ENCODE results near the gene ICOS. TPM values are rescaled to one million over a fixed set of nuclear protein-coding genes. Genes with fewer than 3 reads are reported as not detected.

ICOS gene
- total and polyA plus RNA-seq, 2 donors (not counting 3 experiments of a cell fraction or from before 2014, with no cell fraction given), result not detected

- Histone ChIP-seq H3K4me2 (ENCODE audit: insufficient read depth, low read length) (no peak overlapping the region), H3K9me3 (replicated peaks; ENCODE audit: control insufficient read depth, insufficient read depth, low read length) (no peaks in the 10 kb centered on the region), H3K36me3 (ENCODE audit: control insufficient read depth in 2 of 2, extremely low read depth in 1 of 2, insufficient read depth in 2 of 2, low read length in 2 of 2) (no peaks in the 10 kb centered on the region), H2AFZ (ENCODE audit: low read depth, low read length) (no peak overlapping the region), H3K79me2 (ENCODE audit: control insufficient read depth, insufficient read depth, low read length) (no peaks in the 10 kb centered on the region), H3K4me1 (ENCODE audit: control insufficient read depth, extremely low read depth, insufficient read depth, low read length) (no peaks in the 10 kb centered on the region), H3K4me3 (replicated peaks in 1 of 3; ENCODE audit: insufficient read depth in 1 of 3, low read depth in 1 of 3, low read length in 3 of 3) (no peak overlapping the region), H3K9ac (replicated peaks; ENCODE audit: extremely low read depth, insufficient read depth, low read length) (no peak overlapping the region), H3K27ac (ENCODE audit: insufficient read depth, low read depth, low read length) (no peak overlapping the region), H3K27me3 (ENCODE audit: control insufficient read depth in 2 of 2, insufficient read depth in 2 of 2, low read length in 2 of 2) (peaks cover 6 to 9% of the 10 kb centered on the region in 2 experiments), H4K20me1 (replicated peaks; ENCODE audit: control insufficient read depth, extremely low read depth, insufficient read depth, low read length) (no peaks in the 10 kb centered on the region), H3K9me1 (replicated peaks; ENCODE audit: control insufficient read depth, extremely low read depth, insufficient read depth, low read length) (no peaks in the 10 kb centered on the region)
- dilution Hi-C loops (cut with MboI; ENCODE audit: extremely low pct_ligation_motif_present, low sequenced_read_pairs), result no loop called here
- CTCF ChIA-PET, result interaction anchor here (1.4 to 1.6 kb wide), 2 partner anchors 9 to 20 kb away, joined by 3 to 8 read pairs; no protein-coding TSS in a partner anchor
- FAIRE-seq (no peak), DNase-seq (ENCODE audit: low read depth, low spot score) (no peak)
- POLR2A ChIA-PET, result no interaction called here
- TF ChIP-seq POLR2AphosphoS5 (IDR thresholded peaks at IDR 0.05; ENCODE audit: insufficient read depth, low read depth, low read length), result no peak
- intact Hi-C loops (cut with micrococcal nuclease), result no loop called here
- no TSS peak for BruUV-seq (replicated peaks)
These were observed 36.3 kb upstream of the ICOS start for GRCh38 chr2:203900253-203900652.

GRCh38 chr2:203904022-203904421 is 32.5 kb upstream of the ICOS start:
- FAIRE-seq, result no peak
- no peak overlapping the region for H2AFZ ChIP-seq (ENCODE audit: low read depth, low read length)
- BruUV-seq (replicated peaks), result no TSS peak
- no peak overlapping the region for H3K4me2 ChIP-seq (ENCODE audit: insufficient read depth, low read length)
- no peak overlapping the region for H3K27ac ChIP-seq (ENCODE audit: insufficient read depth, low read depth, low read length)
- dilution Hi-C loops (cut with MboI; ENCODE audit: extremely low pct_ligation_motif_present, low sequenced_read_pairs) (no loop called here), intact Hi-C loops (cut with micrococcal nuclease) (no loop called here)
- ChIA-PET CTCF (no interaction called here), POLR2A (no interaction called here)
- TF ChIP-seq, protein P1, sequence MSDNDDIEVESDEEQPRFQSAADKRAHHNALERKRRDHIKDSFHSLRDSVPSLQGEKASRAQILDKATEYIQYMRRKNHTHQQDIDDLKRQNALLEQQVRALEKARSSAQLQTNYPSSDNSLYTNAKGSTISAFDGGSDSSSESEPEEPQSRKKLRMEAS (IDR thresholded peaks at IDR 0.05; ENCODE audit: insufficient read depth, insufficient read length), result no peak
- TF ChIP-seq MYC (IDR thresholded peaks at IDR 0.05; ENCODE audit: low read depth, low read length) (no peak), JUN (IDR thresholded peaks at IDR 0.05; ENCODE audit: borderline replicate concordance, insufficient read depth, insufficient read length, low read depth) (no peak), EZH2 (IDR thresholded peaks at IDR 0.05; ENCODE audit: borderline replicate concordance, low read depth, low read length, severe bottlenecking) (no peak), POLR2A (IDR thresholded peaks at IDR 0.05; ENCODE audit: low read depth, low read length) (no peak), FOS (IDR thresholded peaks at IDR 0.05; ENCODE audit: borderline replicate concordance, insufficient read depth, low read length) (no peak), GATA2 (IDR thresholded peaks at IDR 0.05; ENCODE audit: insufficient read depth, insufficient read length, low read depth, low read length) (no peak), POLR2AphosphoS5 (IDR thresholded peaks at IDR 0.05; ENCODE audit: insufficient read depth, low read depth, low read length) (no peak)
- TF ChIP-seq, protein P2, sequence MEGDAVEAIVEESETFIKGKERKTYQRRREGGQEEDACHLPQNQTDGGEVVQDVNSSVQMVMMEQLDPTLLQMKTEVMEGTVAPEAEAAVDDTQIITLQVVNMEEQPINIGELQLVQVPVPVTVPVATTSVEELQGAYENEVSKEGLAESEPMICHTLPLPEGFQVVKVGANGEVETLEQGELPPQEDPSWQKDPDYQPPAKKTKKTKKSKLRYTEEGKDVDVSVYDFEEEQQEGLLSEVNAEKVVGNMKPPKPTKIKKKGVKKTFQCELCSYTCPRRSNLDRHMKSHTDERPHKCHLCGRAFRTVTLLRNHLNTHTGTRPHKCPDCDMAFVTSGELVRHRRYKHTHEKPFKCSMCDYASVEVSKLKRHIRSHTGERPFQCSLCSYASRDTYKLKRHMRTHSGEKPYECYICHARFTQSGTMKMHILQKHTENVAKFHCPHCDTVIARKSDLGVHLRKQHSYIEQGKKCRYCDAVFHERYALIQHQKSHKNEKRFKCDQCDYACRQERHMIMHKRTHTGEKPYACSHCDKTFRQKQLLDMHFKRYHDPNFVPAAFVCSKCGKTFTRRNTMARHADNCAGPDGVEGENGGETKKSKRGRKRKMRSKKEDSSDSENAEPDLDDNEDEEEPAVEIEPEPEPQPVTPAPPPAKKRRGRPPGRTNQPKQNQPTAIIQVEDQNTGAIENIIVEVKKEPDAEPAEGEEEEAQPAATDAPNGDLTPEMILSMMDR (IDR thresholded peaks at IDR 0.05; ENCODE audit: extremely low read depth in 1 of 2, insufficient read depth in 1 of 2, low read depth in 1 of 2, low read length in 2 of 2), result no peak
- no peaks in the 10 kb centered on the region for H4K20me1 ChIP-seq (replicated peaks; ENCODE audit: control insufficient read depth, extremely low read depth, insufficient read depth, low read length)
- H3K36me3 ChIP-seq (ENCODE audit: control insufficient read depth in 2 of 2, extremely low read depth in 1 of 2, insufficient read depth in 2 of 2, low read length in 2 of 2), result no peaks in the 10 kb centered on the region
- H3K9me1 ChIP-seq (replicated peaks; ENCODE audit: control insufficient read depth, extremely low read depth, insufficient read depth, low read length), result no peaks in the 10 kb centered on the region
- H3K27me3 ChIP-seq (ENCODE audit: control insufficient read depth in 2 of 2, insufficient read depth in 2 of 2, low read length in 2 of 2), result peaks cover 0 to 2% of the 10 kb centered on the region in 2 experiments
- H3K9me3 ChIP-seq (replicated peaks; ENCODE audit: control insufficient read depth, insufficient read depth, low read length), result no peaks in the 10 kb centered on the region
- no peak overlapping the region for H3K9ac ChIP-seq (replicated peaks; ENCODE audit: extremely low read depth, insufficient read depth, low read length)
- peaks cover 2% of the 10 kb centered on the region for H3K4me1 ChIP-seq (ENCODE audit: control insufficient read depth, extremely low read depth, insufficient read depth, low read length)
- no peak overlapping the region for H3K4me3 ChIP-seq (replicated peaks in 1 of 3; ENCODE audit: insufficient read depth in 1 of 3, low read depth in 1 of 3, low read length in 3 of 3)
- no peaks in the 10 kb centered on the region for H3K79me2 ChIP-seq (ENCODE audit: control insufficient read depth, insufficient read depth, low read length)
- no peak for DNase-seq (ENCODE audit: low read depth, low spot score)
